Measurements from ENCODE around the gene CLDND2. TPM values are rescaled to one million over a fixed set of nuclear protein-coding genes. Genes with fewer than 3 reads are reported as not detected.

The CLDND2 gene
- total and polyA plus RNA-seq, 2 experiments from 2014 or later: 7.7 TPM; not detected in 1

DNA sequence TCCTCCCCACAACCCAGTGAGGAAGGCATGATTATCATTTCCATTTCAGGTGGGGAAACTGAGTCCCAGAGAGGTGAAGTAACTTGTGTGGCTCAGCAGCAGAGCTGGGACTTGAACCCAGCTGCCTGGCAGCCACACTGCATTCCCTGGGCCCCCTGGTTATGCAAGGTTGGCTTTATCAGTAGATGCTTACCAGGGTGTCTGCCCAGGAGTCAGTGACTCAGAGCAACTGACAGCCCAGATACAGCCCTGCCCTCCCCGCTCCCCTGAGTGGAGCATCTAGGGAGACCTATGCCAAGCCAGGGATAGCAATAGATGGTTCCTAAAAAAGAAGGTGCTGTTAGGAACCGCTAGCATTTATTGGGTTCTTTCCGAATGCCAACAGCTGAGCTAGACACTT, 51.4 kb downstream of the CLDND2 start:
- Histone ChIP-seq H3K27me3 (ENCODE audit: insufficient read depth) (no peaks in the 10 kb centered on the region), H3K27ac (ENCODE audit: low read depth) (no peak overlapping the region), H3K4me1 (ENCODE audit: insufficient read depth) (peaks cover 10% of the 10 kb centered on the region), H3K4me3 (no peak overlapping the region), H2AFZ (no peak overlapping the region), H4K20me1 (replicated peaks; ENCODE audit: insufficient read depth) (no peaks in the 10 kb centered on the region; the same call in 1 of the 2 replicates), H3K79me2 (replicated peaks; ENCODE audit: insufficient read depth) (no peaks in the 10 kb centered on the region), H3K36me3 (ENCODE audit: insufficient read depth) (no peaks in the 10 kb centered on the region), H3F3A (replicated peaks; ENCODE audit: low read depth) (no peaks in the 10 kb centered on the region), H3K9me2 (ENCODE audit: insufficient read depth) (no peaks in the 10 kb centered on the region), H3K4me2 (no peak overlapping the region)
- no peak overlapping the region for H3K4me3 Mint-ChIP-seq
- peaks cover 17% of the 10 kb centered on the region for H3K4me1 Mint-ChIP-seq
- no peak overlapping the region for H3K27ac Mint-ChIP-seq
- ATAC-seq (no peak), DNase-seq (ENCODE audit: low spot score) (no peak)
- peaks cover 8% of the 10 kb centered on the region for H3K27me3 Mint-ChIP-seq (ENCODE audit: insufficient read depth, low read depth, poor library complexity)
- TF ChIP-seq NANOG (IDR thresholded peaks at IDR 0.05; ENCODE audit: borderline replicate concordance): no peak
- TF ChIP-seq EZH2 (IDR thresholded peaks at IDR 0.05; ENCODE audit: low read depth, unreplicated experiment): no peak
- TF ChIP-seq, protein P1, sequence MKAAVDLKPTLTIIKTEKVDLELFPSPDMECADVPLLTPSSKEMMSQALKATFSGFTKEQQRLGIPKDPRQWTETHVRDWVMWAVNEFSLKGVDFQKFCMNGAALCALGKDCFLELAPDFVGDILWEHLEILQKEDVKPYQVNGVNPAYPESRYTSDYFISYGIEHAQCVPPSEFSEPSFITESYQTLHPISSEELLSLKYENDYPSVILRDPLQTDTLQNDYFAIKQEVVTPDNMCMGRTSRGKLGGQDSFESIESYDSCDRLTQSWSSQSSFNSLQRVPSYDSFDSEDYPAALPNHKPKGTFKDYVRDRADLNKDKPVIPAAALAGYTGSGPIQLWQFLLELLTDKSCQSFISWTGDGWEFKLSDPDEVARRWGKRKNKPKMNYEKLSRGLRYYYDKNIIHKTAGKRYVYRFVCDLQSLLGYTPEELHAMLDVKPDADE (IDR thresholded peaks at IDR 0.05): no peak
- no peak for TF ChIP-seq CREB1 (CRISPR knock-in tag; IDR thresholded peaks at IDR 0.05; ENCODE audit: low read depth)
- TF ChIP-seq, protein P2, sequence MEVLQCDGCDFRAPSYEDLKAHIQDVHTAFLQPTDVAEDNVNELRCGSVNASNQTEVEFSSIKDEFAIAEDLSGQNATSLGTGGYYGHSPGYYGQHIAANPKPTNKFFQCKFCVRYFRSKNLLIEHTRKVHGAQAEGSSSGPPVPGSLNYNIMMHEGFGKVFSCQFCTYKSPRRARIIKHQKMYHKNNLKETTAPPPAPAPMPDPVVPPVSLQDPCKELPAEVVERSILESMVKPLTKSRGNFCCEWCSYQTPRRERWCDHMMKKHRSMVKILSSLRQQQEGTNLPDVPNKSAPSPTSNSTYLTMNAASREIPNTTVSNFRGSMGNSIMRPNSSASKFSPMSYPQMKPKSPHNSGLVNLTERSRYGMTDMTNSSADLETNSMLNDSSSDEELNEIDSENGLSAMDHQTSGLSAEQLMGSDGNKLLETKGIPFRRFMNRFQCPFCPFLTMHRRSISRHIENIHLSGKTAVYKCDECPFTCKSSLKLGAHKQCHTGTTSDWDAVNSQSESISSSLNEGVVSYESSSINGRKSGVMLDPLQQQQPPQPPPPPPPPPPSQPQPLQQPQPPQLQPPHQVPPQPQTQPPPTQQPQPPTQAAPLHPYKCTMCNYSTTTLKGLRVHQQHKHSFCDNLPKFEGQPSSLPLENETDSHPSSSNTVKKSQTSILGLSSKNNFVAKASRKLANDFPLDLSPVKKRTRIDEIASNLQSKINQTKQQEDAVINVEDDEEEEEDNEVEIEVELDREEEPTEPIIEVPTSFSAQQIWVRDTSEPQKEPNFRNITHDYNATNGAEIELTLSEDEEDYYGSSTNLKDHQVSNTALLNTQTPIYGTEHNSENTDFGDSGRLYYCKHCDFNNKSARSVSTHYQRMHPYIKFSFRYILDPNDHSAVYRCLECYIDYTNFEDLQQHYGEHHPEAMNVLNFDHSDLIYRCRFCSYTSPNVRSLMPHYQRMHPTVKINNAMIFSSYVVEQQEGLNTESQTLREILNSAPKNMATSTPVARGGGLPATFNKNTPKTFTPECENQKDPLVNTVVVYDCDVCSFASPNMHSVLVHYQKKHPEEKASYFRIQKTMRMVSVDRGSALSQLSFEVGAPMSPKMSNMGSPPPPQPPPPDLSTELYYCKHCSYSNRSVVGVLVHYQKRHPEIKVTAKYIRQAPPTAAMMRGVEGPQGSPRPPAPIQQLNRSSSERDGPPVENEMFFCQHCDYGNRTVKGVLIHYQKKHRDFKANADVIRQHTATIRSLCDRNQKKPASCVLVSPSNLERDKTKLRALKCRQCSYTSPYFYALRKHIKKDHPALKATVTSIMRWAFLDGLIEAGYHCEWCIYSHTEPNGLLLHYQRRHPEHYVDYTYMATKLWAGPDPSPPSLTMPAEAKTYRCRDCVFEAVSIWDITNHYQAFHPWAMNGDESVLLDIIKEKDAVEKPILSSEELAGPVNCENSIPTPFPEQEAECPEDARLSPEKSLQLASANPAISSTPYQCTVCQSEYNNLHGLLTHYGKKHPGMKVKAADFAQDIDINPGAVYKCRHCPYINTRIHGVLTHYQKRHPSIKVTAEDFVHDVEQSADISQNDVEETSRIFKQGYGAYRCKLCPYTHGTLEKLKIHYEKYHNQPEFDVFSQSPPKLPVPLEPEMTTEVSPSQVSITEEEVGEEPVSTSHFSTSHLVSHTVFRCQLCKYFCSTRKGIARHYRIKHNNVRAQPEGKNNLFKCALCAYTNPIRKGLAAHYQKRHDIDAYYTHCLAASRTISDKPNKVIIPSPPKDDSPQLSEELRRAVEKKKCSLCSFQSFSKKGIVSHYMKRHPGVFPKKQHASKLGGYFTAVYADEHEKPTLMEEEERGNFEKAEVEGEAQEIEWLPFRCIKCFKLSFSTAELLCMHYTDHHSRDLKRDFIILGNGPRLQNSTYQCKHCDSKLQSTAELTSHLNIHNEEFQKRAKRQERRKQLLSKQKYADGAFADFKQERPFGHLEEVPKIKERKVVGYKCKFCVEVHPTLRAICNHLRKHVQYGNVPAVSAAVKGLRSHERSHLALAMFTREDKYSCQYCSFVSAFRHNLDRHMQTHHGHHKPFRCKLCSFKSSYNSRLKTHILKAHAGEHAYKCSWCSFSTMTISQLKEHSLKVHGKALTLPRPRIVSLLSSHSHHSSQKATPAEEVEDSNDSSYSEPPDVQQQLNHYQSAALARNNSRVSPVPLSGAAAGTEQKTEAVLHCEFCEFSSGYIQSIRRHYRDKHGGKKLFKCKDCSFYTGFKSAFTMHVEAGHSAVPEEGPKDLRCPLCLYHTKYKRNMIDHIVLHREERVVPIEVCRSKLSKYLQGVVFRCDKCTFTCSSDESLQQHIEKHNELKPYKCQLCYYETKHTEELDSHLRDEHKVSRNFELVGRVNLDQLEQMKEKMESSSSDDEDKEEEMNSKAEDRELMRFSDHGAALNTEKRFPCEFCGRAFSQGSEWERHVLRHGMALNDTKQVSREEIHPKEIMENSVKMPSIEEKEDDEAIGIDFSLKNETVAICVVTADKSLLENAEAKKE (CRISPR knock-in tag; IDR thresholded peaks at IDR 0.05): no peak
- TF ChIP-seq, protein P3, sequence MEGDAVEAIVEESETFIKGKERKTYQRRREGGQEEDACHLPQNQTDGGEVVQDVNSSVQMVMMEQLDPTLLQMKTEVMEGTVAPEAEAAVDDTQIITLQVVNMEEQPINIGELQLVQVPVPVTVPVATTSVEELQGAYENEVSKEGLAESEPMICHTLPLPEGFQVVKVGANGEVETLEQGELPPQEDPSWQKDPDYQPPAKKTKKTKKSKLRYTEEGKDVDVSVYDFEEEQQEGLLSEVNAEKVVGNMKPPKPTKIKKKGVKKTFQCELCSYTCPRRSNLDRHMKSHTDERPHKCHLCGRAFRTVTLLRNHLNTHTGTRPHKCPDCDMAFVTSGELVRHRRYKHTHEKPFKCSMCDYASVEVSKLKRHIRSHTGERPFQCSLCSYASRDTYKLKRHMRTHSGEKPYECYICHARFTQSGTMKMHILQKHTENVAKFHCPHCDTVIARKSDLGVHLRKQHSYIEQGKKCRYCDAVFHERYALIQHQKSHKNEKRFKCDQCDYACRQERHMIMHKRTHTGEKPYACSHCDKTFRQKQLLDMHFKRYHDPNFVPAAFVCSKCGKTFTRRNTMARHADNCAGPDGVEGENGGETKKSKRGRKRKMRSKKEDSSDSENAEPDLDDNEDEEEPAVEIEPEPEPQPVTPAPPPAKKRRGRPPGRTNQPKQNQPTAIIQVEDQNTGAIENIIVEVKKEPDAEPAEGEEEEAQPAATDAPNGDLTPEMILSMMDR (conservative IDR thresholded peaks at IDR 0.05; ENCODE audit: low read depth in 2 of 2): no peak
- TF ChIP-seq STAT1 (IDR thresholded peaks at IDR 0.05; ENCODE audit: unreplicated experiment): no peak
- TF ChIP-seq ZNF331 (CRISPR knock-in tag; IDR thresholded peaks at IDR 0.05; ENCODE audit: low read depth): no peak
- no peak for TF ChIP-seq EZH2phosphoT487 (IDR thresholded peaks at IDR 0.05; ENCODE audit: unreplicated experiment)
- no peak for TF ChIP-seq ZNF114 (CRISPR knock-in tag; IDR thresholded peaks at IDR 0.05)
- H3K36me3 Mint-ChIP-seq (ENCODE audit: low read depth): peaks cover 18% of the 10 kb centered on the region
- H3K9me3 Mint-ChIP-seq: peaks cover 7% of the 10 kb centered on the region

Other genes with a start within 250 kb of the CLDND2 start
- not detected in 2 replicates for gene SIGLEC9, start 244.1 kb downstream of the CLDND2 start, total RNA-seq (2014; rRNA removed; shearing (Covaris generic))
- not detected in 2 replicates for gene SIGLEC9, start 244.1 kb downstream of the CLDND2 start, polyA plus RNA-seq (2016; fragmentation: Nextera tagmentation; extraction: Ambion mirVana)
- not detected in 2 replicates for gene SIGLEC7, start 226.7 kb downstream of the CLDND2 start, total RNA-seq (2014; rRNA removed; shearing (Covaris generic))
- gene SIGLEC7, start 226.7 kb downstream of the CLDND2 start, polyA plus RNA-seq (2016; fragmentation: Nextera tagmentation; extraction: Ambion mirVana): not detected in 2 replicates
- gene CD33, start 143.9 kb downstream of the CLDND2 start, total RNA-seq (2014; rRNA removed; shearing (Covaris generic)): 0.12 and 0.45 TPM in 2 replicates
- 0.30 TPM in 1 of 2 replicates, not detected in the other for gene CD33, start 143.9 kb downstream of the CLDND2 start, polyA plus RNA-seq (2016; fragmentation: Nextera tagmentation; extraction: Ambion mirVana)
- gene SIGLECL1, start 117.9 kb downstream of the CLDND2 start, total RNA-seq (2014; rRNA removed; shearing (Covaris generic)): not detected in 2 replicates
- gene SIGLECL1, start 117.9 kb downstream of the CLDND2 start, polyA plus RNA-seq (2016; fragmentation: Nextera tagmentation; extraction: Ambion mirVana): not detected in 2 replicates
- gene IGLON5, start 57.4 kb downstream of the CLDND2 start, total RNA-seq (2014; rRNA removed; shearing (Covaris generic)): 29.1 and 29.4 TPM in 2 replicates
- gene IGLON5, start 57.4 kb downstream of the CLDND2 start, polyA plus RNA-seq (2016; fragmentation: Nextera tagmentation; extraction: Ambion mirVana): 5.0 and 5.4 TPM in 2 replicates
- gene VSIG10L, start 26.9 kb downstream of the CLDND2 start, total RNA-seq (2014; rRNA removed; shearing (Covaris generic)): 8.5 and 10.4 TPM in 2 replicates
- 9.6 and 9.8 TPM in 2 replicates for gene VSIG10L, start 26.9 kb downstream of the CLDND2 start, polyA plus RNA-seq (2016; fragmentation: Nextera tagmentation; extraction: Ambion mirVana)
- 37.3 and 42.3 TPM in 2 replicates for gene ETFB, start 2.6 kb downstream of the CLDND2 start, total RNA-seq (2014; rRNA removed; shearing (Covaris generic))
- gene ETFB, start 2.6 kb downstream of the CLDND2 start, polyA plus RNA-seq (2016; fragmentation: Nextera tagmentation; extraction: Ambion mirVana): 59.3 and 63.4 TPM in 2 replicates
- not detected in 2 replicates for gene NKG7, start 3.7 kb upstream of the CLDND2 start, total RNA-seq (2014; rRNA removed; shearing (Covaris generic))
- gene NKG7, start 3.7 kb upstream of the CLDND2 start, polyA plus RNA-seq (2016; fragmentation: Nextera tagmentation; extraction: Ambion mirVana): not detected in 2 replicates
- not detected in 2 replicates for gene LIM2, start 19.0 kb upstream of the CLDND2 start, total RNA-seq (2014; rRNA removed; shearing (Covaris generic))
- gene LIM2, start 19.0 kb upstream of the CLDND2 start, polyA plus RNA-seq (2016; fragmentation: Nextera tagmentation; extraction: Ambion mirVana): not detected in 2 replicates
- 1.4 and 5.6 TPM in 2 replicates for gene C19orf84, start 21.6 kb upstream of the CLDND2 start, total RNA-seq (2014; rRNA removed; shearing (Covaris generic))
- gene C19orf84, start 21.6 kb upstream of the CLDND2 start, polyA plus RNA-seq (2016; fragmentation: Nextera tagmentation; extraction: Ambion mirVana): 3.9 and 4.4 TPM in 2 replicates
- not detected in 2 replicates for gene SIGLEC10, start 48.6 kb upstream of the CLDND2 start, total RNA-seq (2014; rRNA removed; shearing (Covaris generic))
- 0.47 and 0.56 TPM in 2 replicates for gene SIGLEC10, start 48.6 kb upstream of the CLDND2 start, polyA plus RNA-seq (2016; fragmentation: Nextera tagmentation; extraction: Ambion mirVana)
- not detected in 2 replicates for gene SIGLEC8, start 89.5 kb upstream of the CLDND2 start, total RNA-seq (2014; rRNA removed; shearing (Covaris generic))
- not detected in 2 replicates for gene SIGLEC8, start 89.5 kb upstream of the CLDND2 start, polyA plus RNA-seq (2016; fragmentation: Nextera tagmentation; extraction: Ambion mirVana)
- gene CEACAM18, start 109.5 kb upstream of the CLDND2 start, total RNA-seq (2014; rRNA removed; shearing (Covaris generic)): not detected in 2 replicates
- gene CEACAM18, start 109.5 kb upstream of the CLDND2 start, polyA plus RNA-seq (2016; fragmentation: Nextera tagmentation; extraction: Ambion mirVana): not detected in 2 replicates
- gene SIGLEC12, start 132.8 kb upstream of the CLDND2 start, total RNA-seq (2014; rRNA removed; shearing (Covaris generic)): not detected in 2 replicates
- gene SIGLEC12, start 132.8 kb upstream of the CLDND2 start, polyA plus RNA-seq (2016; fragmentation: Nextera tagmentation; extraction: Ambion mirVana): not detected in 2 replicates
- 0.16 and 0.76 TPM in 2 replicates for gene SIGLEC6, start 162.7 kb upstream of the CLDND2 start, total RNA-seq (2014; rRNA removed; shearing (Covaris generic))
- not detected in 2 replicates for gene SIGLEC6, start 162.7 kb upstream of the CLDND2 start, polyA plus RNA-seq (2016; fragmentation: Nextera tagmentation; extraction: Ambion mirVana)
- 6.3 and 7.4 TPM in 2 replicates for gene ZNF175, start 202.3 kb upstream of the CLDND2 start, total RNA-seq (2014; rRNA removed; shearing (Covaris generic))
- 2.3 and 5.8 TPM in 2 replicates for gene ZNF175, start 202.3 kb upstream of the CLDND2 start, polyA plus RNA-seq (2016; fragmentation: Nextera tagmentation; extraction: Ambion mirVana)

All from GM23338 (cell line).